Naive thymus-derived CD4-positive, alpha-beta T cell (primary cell): ENCODE measurements around the gene GSN. TPM values are rescaled to one million over a fixed set of nuclear protein-coding genes. Genes with fewer than 3 reads are reported as not detected.

Source experiments
- ATAC-seq: fragments of 150-1000 bp; cut with Tn5 transposase; 2 replicates; pipeline ENCODE4 v1.10.0; 2021; ENCODE audit warnings: mild to moderate bottlenecking, moderate library complexity
- CTCF ChIA-PET: fragments of 350-600 bp; sonication (Branson Sonifier 250); formaldehyde crosslinking; loops from one replicate; lab custom pipeline; 2021; ENCODE audit warnings: antibody characterized with exemption; lab: Charles Lee
- POLR2A ChIA-PET: fragments of 350-600 bp; sonication (Branson Sonifier 250); formaldehyde crosslinking; loops from one replicate; lab custom pipeline; 2021; ENCODE audit warnings: antibody characterized with exemption, inconsistent platforms; lab: Charles Lee
- DNase-seq, 9 donors: peaks; one replicate each; pipeline versions ENCODE4 v3.0.0 to v3.0.0-alpha.2; 2020 to 2022; ENCODE audit warnings: mixed read lengths in 1 of 9
- H3K27ac ChIP-seq: one replicate; pipeline ENCODE4 v1.7.0; 2013; ENCODE audit warnings: mild to moderate bottlenecking, low read depth, low read length, moderate library complexity
- H3K27me3 ChIP-seq, 2 donors: one replicate each; pipeline ENCODE4 v1.7.0; 2013; ENCODE audit warnings: low read length in 2 of 2, mild to moderate bottlenecking in 2 of 2, moderate library complexity in 2 of 2; ENCODE audit not compliant: control insufficient read depth in 2 of 2, insufficient read depth in 2 of 2
- H3K36me3 ChIP-seq, 3 experiments: 1 replicate in 2 of 3; 2 replicates in 1 of 3; pipeline ENCODE4 v1.7.0; 2013; ENCODE audit warnings: low read length in 3 of 3, mild to moderate bottlenecking in 3 of 3, moderate library complexity in 1 of 3; ENCODE audit not compliant: insufficient read depth in 3 of 3, control insufficient read depth in 2 of 3
- H3K4me1 ChIP-seq, 2 donors: one replicate each; pipeline ENCODE4 v1.7.0; 2013; ENCODE audit warnings: low read length in 2 of 2, mild to moderate bottlenecking in 2 of 2, moderate library complexity in 1 of 2; ENCODE audit not compliant: control insufficient read depth in 2 of 2, insufficient read depth in 2 of 2
- H3K4me3 ChIP-seq: 2 replicates; pipeline ENCODE4 v1.7.0; 2013; ENCODE audit warnings: mild to moderate bottlenecking, low read length
- H3K9me3 ChIP-seq, 3 experiments: 1 replicate in 2 of 3; 2 replicates in 1 of 3; pipeline ENCODE4 v1.7.0; 2013; ENCODE audit warnings: low read length in 3 of 3; ENCODE audit not compliant: control insufficient read depth in 2 of 3
- H3K27ac Mint-ChIP-seq, 9 donors: one replicate each; pipeline ENCODE4 v1.8.0; 2020 to 2022; ENCODE audit warnings: mixed read lengths in 9 of 9, mild to moderate bottlenecking in 8 of 9, moderate library complexity in 5 of 9, inconsistent platforms in 2 of 9
- H3K27me3 Mint-ChIP-seq, 5 donors: one replicate each; pipeline ENCODE4 v1.8.0; 2021 to 2022; ENCODE audit warnings: mixed read lengths in 5 of 5, mild to moderate bottlenecking in 1 of 5
- H3K36me3 Mint-ChIP-seq, 5 donors: one replicate each; pipeline ENCODE4 v1.8.0; 2020 to 2022; ENCODE audit warnings: mixed read lengths in 5 of 5, mild to moderate bottlenecking in 3 of 5, inconsistent platforms in 1 of 5
- H3K4me1 Mint-ChIP-seq, 7 donors: one replicate each; pipeline ENCODE4 v1.8.0; 2020 to 2022; ENCODE audit warnings: mixed read lengths in 7 of 7, mild to moderate bottlenecking in 3 of 7, inconsistent platforms in 1 of 7
- H3K4me3 Mint-ChIP-seq, 10 donors: one replicate each; pipeline ENCODE4 v1.8.0; 2020 to 2022; ENCODE audit warnings: mild to moderate bottlenecking in 10 of 10, mixed read lengths in 10 of 10, moderate library complexity in 6 of 10, inconsistent platforms in 2 of 10
- H3K9me3 Mint-ChIP-seq, 11 donors: one replicate each; pipeline ENCODE4 v1.8.0; 2020 to 2022; ENCODE audit warnings: mixed read lengths in 11 of 11, mild to moderate bottlenecking in 4 of 11, inconsistent platforms in 1 of 11, moderate library complexity in 1 of 11
- intact Hi-C, 2 donors: fragments of 100-400 bp; cut with micrococcal nuclease; formaldehyde crosslinking; loops; one replicate each; pipeline ENCODE4 v1.15.1; 2023
- polyA plus RNA-seq, 2 donors: library from polyadenylated mRNA; unstranded; fragments of 300-500 nt; fragmentation: Illumina TruSeq; gene quantifications; one replicate each; pipeline ENCODE4 v1.2.3, GENCODE V29; 2021
- total RNA-seq, 6 experiments: library from RNA in 5 of 6; stranded (reverse) in 5 of 6; gene quantifications; 1 replicate in 5 of 6; 2 replicates in 1 of 6; pipeline ENCODE4 v1.2.3 and lab custom pipeline; 2021 to 2026

The GSN gene
- total and polyA plus RNA-seq, 7 experiments from 2014 or later, result 2.9 to 34.6 (median 6.4) TPM

GRCh38 chr9:121234832-121235161 is 33.2 kb upstream of the GSN start:
- Mint-ChIP-seq H3K27ac (no peak overlapping the region), H3K4me3 (no peak overlapping the region), H3K36me3 (peaks cover 0 to 39% (median 13%) of the 10 kb centered on the region in 5 donors), H3K9me3 (peaks cover 0 to 2% (median 0%) of the 10 kb centered on the region in 11 donors), H3K4me1 (peaks cover 0 to 3% (median 0%) of the 10 kb centered on the region in 7 donors), H3K27me3 (peaks cover 0 to 5% (median 0%) of the 10 kb centered on the region in 5 donors)
- ATAC-seq, result no peak
- no peak overlapping the region for H3K4me3 ChIP-seq
- no peak overlapping the region for H3K27ac ChIP-seq
- POLR2A ChIA-PET, result no interaction called here
- intact Hi-C loops, result no loop called here
- no peak for DNase-seq
- H3K27me3 ChIP-seq, result no peaks in the 10 kb centered on the region
- CTCF ChIA-PET, result no interaction called here
- no peaks in the 10 kb centered on the region for H3K9me3 ChIP-seq
- H3K36me3 ChIP-seq, result no peaks in the 10 kb centered on the region
- H3K4me1 ChIP-seq, result no peaks in the 10 kb centered on the region

GRCh38 chr9:121235512-121235911 is 32.5 kb upstream of the GSN start:
- intact Hi-C loops, result no loop called here
- Histone ChIP-seq H3K36me3 (no peaks in the 10 kb centered on the region), H3K4me1 (no peaks in the 10 kb centered on the region)

GRCh38 chr9:121237916-121238315 is 30.0 kb upstream of the GSN start:
- Mint-ChIP-seq H3K27me3 (peaks cover 0 to 5% (median 0%) of the 10 kb centered on the region in 5 donors), H3K27ac (no peak overlapping the region), H3K36me3 (peaks cover 0 to 45% (median 13%) of the 10 kb centered on the region in 5 donors), H3K4me3 (no peak overlapping the region), H3K9me3 (peaks cover 0 to 2% (median 0%) of the 10 kb centered on the region in 11 donors), H3K4me1 (peaks cover 0 to 3% (median 0%) of the 10 kb centered on the region in 7 donors)
- no peaks in the 10 kb centered on the region for H3K9me3 ChIP-seq
- DNase-seq, result no peak
- no peak overlapping the region for H3K27ac ChIP-seq
- H3K27me3 ChIP-seq, result no peaks in the 10 kb centered on the region
- CTCF ChIA-PET, result no interaction called here
- POLR2A ChIA-PET, result no interaction called here
- no peak overlapping the region for H3K4me3 ChIP-seq
- ATAC-seq, result no peak
- intact Hi-C loops, result no loop called here
- no peaks in the 10 kb centered on the region for H3K36me3 ChIP-seq
- H3K4me1 ChIP-seq, result no peaks in the 10 kb centered on the region

More at GRCh38 chr9:121235512-121235911, 32.5 kb upstream of the GSN start:
- DNase-seq (no peak), ATAC-seq (no peak)
- ChIA-PET POLR2A (no interaction called here), CTCF (no interaction called here)
- Histone ChIP-seq H3K27ac (no peak overlapping the region), H3K9me3 (no peaks in the 10 kb centered on the region), H3K27me3 (no peaks in the 10 kb centered on the region), H3K4me3 (no peak overlapping the region)
- H3K27me3 Mint-ChIP-seq, result peaks cover 0 to 5% (median 0%) of the 10 kb centered on the region in 5 donors
- peaks cover 0 to 3% (median 0%) of the 10 kb centered on the region in 7 donors for H3K4me1 Mint-ChIP-seq
- no peak overlapping the region for H3K4me3 Mint-ChIP-seq
- no peak overlapping the region for H3K27ac Mint-ChIP-seq
- H3K36me3 Mint-ChIP-seq, result peaks cover 2 to 46% (median 13%) of the 10 kb centered on the region in 5 donors
- H3K9me3 Mint-ChIP-seq, result peaks cover 0 to 2% (median 0%) of the 10 kb centered on the region in 11 donors

GRCh38 chr9:121239071-121239470 is 28.9 kb upstream of the GSN start:
- ATAC-seq, result no peak
- ChIA-PET CTCF (no interaction called here), POLR2A (no interaction called here)
- DNase-seq, result no peak
- H3K4me1 Mint-ChIP-seq, result peaks cover 0 to 2% (median 0%) of the 10 kb centered on the region in 7 donors
- no peaks in the 10 kb centered on the region for H3K9me3 ChIP-seq
- intact Hi-C loops, result no loop called here
- H3K4me3 Mint-ChIP-seq, result no peak overlapping the region
- peaks cover 2 to 50% (median 21%) of the 10 kb centered on the region in 5 donors for H3K36me3 Mint-ChIP-seq
- peaks cover 0 to 8% (median 0%) of the 10 kb centered on the region in 5 donors for H3K27me3 Mint-ChIP-seq
- H3K27me3 ChIP-seq, result no peaks in the 10 kb centered on the region
- no peak overlapping the region for H3K4me3 ChIP-seq
- H3K4me1 ChIP-seq, result no peaks in the 10 kb centered on the region
- no peaks in the 10 kb centered on the region for H3K36me3 ChIP-seq
- H3K27ac ChIP-seq, result no peak overlapping the region
- H3K9me3 Mint-ChIP-seq, result peaks cover 0 to 12% (median 6%) of the 10 kb centered on the region in 11 donors
- no peak overlapping the region for H3K27ac Mint-ChIP-seq

GRCh38 chr9:121239851-121240250 is 28.1 kb upstream of the GSN start:
- intact Hi-C loops, result no loop called here
- peaks cover 2 to 49% (median 22%) of the 10 kb centered on the region in 5 donors for H3K36me3 Mint-ChIP-seq
- H3K27me3 Mint-ChIP-seq, result peaks cover 0 to 11% (median 0%) of the 10 kb centered on the region in 5 donors
- no peak overlapping the region for H3K4me3 Mint-ChIP-seq
- H3K36me3 ChIP-seq, result no peaks in the 10 kb centered on the region
- H3K9me3 ChIP-seq, result peaks cover 0 to 4% (median 0%) of the 10 kb centered on the region in 3 experiments
- no peak overlapping the region for H3K4me3 ChIP-seq
- no peaks in the 10 kb centered on the region for H3K27me3 ChIP-seq
- ATAC-seq (no peak), DNase-seq (no peak)
- no peaks in the 10 kb centered on the region for H3K4me1 ChIP-seq
- H3K9me3 Mint-ChIP-seq, result peaks cover 1 to 17% (median 10%) of the 10 kb centered on the region in 11 donors
- H3K27ac Mint-ChIP-seq, result peak overlapping the region in 1 of 9 donors; percentile 18
- H3K27ac ChIP-seq, result no peak overlapping the region
- ChIA-PET POLR2A (no interaction called here), CTCF (no interaction called here)
- H3K4me1 Mint-ChIP-seq, result no peaks in the 10 kb centered on the region

- no peaks in the 10 kb centered on the region for H3K36me3 ChIP-seq
- no peak overlapping the region for H3K27ac Mint-ChIP-seq
- peaks cover 2 to 47% (median 22%) of the 10 kb centered on the region in 5 donors for H3K36me3 Mint-ChIP-seq
- no peaks in the 10 kb centered on the region for H3K4me1 Mint-ChIP-seq
- intact Hi-C loops, result no loop called here
- H3K27me3 Mint-ChIP-seq, result peaks cover 0 to 11% (median 0%) of the 10 kb centered on the region in 5 donors
- CTCF ChIA-PET, result no interaction called here
- POLR2A ChIA-PET, result no interaction called here
- peaks cover 1 to 17% (median 10%) of the 10 kb centered on the region in 11 donors for H3K9me3 Mint-ChIP-seq
- no peaks in the 10 kb centered on the region for H3K4me1 ChIP-seq
- no peak overlapping the region for H3K27ac ChIP-seq
- H3K27me3 ChIP-seq, result no peaks in the 10 kb centered on the region
- peak overlapping the region in 1 of 10 donors; percentile 9 for H3K4me3 Mint-ChIP-seq
- ATAC-seq (no peak), DNase-seq (no peak)
- no peak overlapping the region for H3K4me3 ChIP-seq
- H3K9me3 ChIP-seq, result peaks cover 0 to 4% (median 0%) of the 10 kb centered on the region in 3 experiments
These were observed 27.4 kb upstream of the GSN start for GRCh38 chr9:121240472-121241135.
